HG03521 (cell line): ENCODE data around the gene DDC.
A peak's percentile ranks its signal among the peaks of the same experiment; 100 is the strongest.

Experiments
- ATAC-seq: cut with Tn5 transposase; IDR thresholded peaks from one replicate; pipeline ENCODE4 v1.9.1; 2021; ENCODE audit warnings: mild to moderate bottlenecking, moderate library complexity; ENCODE audit not compliant: unreplicated experiment

Gene DDC, protein sequence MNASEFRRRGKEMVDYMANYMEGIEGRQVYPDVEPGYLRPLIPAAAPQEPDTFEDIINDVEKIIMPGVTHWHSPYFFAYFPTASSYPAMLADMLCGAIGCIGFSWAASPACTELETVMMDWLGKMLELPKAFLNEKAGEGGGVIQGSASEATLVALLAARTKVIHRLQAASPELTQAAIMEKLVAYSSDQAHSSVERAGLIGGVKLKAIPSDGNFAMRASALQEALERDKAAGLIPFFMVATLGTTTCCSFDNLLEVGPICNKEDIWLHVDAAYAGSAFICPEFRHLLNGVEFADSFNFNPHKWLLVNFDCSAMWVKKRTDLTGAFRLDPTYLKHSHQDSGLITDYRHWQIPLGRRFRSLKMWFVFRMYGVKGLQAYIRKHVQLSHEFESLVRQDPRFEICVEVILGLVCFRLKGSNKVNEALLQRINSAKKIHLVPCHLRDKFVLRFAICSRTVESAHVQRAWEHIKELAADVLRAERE

DNA sequence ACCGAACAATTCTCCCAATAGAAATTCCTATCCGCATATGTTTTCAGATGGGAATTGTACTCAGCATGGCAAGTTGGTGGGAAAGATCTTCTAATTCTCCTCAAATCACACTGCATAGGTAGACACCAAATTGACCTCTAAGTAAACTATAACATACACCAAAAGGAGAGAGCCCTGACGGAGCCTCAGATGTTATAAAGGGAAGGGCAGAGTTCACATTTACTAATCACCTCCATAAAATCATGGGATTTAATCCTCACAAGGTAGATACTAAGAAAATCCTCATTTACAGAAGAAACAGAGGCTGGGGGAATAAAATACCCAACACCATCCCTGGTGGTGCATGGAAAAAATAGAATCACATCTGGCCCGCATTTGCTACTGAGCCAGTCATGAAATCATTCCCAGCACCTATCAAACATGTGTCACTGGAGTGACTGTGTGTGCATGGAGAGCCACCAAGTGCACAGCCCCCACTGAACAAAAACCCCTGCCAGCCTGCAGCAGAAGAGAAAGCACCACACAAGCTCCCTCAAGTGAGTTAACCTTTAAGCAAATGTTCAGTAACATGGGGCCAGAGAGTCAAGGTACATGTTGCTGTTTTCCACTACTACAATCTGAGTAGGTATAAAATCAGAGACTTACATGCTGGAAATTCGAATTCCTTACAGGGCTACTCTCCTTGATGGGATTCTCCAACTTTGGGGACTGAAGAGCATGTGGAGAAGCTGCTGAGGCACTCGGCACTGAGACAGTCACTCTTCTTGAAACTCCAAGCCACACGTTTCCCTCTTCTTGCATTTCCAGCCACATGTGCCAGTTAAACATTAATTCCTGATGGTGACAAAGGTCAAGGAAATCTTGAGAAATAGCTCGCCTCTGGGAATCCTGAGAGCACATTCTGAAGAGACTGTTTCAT, at the start of gene DDC:
Gene DDC, minus strand, starts transcription at position 766 of the 919 bp plus-strand sequence. CDS start 21,320 bp downstream, outside the sequence.
- no peak for ATAC-seq

DNA sequence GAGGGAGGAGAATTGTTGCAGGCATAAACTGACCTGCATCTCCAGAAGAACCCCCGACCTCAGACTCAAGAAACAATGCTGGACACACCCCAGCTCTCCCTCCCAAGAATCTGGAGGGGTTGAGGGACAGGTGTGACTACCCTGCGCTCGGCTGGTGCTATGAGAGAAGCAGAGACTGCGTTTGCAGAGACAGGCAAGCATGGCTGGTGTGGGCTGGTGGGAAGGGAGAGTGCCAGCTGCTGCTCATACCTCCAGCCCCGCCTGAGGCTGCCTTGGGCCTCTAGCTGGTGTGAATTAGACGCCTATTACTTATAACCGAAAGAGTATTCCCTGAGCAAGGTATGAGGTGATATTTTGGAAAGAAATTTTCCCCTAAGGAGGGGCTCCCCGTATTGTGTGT, 48.3 kb upstream of the DDC start:
- no peak for ATAC-seq

DNA sequence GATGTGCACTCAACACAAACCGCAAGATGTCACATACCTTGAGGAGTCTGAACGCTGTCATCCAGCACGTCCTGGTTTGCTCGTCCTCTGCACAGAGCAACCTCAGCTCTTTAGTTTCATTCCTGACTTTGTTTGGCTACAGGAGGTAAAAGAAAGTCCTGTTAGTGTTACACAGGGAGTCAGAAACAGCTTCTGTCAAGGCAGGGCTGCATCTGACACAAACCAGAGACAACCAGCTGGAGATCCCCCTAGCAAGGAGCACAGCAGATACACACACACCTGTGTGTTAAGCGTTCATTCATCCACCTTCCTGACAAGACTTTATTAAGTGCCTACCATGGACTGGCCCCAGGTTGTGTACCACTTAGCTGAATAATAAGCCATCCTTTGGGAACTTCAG, 47.5 kb upstream of the DDC start:
- ATAC-seq: no peak

DNA sequence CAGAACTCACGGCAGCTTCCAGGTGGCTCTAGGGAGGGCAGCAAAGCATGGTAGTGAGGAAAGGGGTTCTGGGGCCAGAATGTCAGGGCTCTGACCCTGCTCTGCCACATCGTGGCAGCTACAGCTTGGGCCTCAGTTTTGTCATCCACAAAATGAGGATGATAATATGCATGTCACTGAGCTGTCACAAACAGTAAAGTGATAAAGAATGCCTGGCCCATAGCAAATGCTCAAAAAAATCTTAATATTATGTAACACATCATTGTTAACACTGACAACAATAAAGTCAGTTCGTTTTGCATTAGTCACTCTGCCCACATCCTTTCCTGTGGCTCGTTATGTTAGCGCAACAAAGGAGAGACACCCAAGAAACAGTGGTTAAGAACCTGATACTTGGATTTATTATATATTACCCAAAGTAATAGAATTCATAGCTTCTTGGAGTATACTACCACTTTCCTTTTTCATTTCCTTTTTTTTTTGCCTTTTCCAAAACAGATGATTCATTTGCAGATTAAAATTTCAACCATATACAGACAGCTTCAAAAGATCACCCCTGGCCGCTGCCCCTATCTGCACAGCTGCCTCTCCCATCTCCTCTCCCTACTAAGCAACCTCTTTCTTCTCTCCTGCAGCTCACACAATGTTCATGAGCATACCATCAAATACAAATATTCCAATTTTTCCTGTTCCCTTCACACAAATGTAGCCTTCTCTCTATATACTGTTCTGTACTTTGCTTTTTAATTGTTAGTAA, 45.5 kb upstream of the DDC start:
- ATAC-seq: peak; percentile 54

DNA sequence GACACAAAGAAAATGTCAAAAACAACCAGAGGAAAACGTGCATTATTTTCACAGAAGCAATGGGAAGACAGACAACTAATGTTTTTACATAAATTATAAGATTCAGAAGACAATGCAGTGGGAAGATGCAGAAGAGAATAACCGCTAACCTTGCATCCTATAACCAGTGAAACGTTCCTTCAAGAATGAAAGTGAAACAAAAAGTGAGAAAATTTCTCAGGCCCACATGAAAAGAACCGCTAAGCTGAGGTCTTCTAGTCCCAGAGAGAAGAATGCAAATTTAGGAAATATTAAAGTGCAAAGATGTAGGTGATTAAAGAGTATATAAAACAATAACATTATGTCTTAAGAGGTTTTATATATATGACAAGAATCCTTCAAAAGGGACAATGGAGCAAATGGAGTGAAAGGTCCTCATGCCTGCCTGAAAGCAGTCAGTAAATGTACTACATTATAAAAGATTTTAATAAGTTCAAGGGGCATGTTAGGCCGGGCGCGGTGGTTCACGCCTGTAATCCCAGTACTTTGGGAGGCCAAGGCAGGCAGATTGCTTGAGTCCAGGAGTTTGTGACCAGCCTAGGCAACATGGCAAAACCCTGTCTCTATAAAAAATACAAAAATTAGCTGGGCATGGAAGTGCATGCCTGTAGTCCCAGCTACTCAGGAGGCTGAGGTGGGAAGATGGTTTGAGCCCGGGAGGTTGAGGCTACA, 43.1 kb upstream of the DDC start:
- no peak for ATAC-seq

DNA sequence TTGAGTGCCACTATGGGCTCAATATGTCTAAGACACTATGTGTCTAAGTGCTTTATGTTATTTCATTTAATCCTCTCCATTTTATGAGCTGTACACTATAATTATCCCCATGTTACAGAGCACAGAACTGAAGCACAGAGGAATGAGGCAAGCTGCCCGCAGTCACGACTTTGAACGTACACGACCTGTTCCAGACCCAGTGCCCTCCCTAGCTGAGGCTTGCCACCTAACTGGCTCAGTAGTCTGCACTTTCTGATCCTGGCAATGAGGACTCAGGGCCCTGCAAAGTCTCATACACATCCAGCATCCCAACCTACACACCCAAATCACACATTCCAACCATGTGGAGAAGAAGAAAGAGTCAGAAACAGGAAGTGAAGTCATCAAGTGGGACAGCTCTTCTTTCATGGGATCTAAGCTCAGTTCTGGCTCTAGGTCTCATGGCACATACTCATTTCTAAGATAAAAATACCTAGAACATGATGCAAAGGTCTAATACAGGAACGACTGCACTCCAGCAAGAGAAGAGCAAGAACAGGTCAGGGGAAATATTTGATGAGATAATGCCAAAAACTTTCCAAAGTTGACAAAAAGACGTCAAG, 42.4 kb upstream of the DDC start:
- no peak for ATAC-seq

DNA sequence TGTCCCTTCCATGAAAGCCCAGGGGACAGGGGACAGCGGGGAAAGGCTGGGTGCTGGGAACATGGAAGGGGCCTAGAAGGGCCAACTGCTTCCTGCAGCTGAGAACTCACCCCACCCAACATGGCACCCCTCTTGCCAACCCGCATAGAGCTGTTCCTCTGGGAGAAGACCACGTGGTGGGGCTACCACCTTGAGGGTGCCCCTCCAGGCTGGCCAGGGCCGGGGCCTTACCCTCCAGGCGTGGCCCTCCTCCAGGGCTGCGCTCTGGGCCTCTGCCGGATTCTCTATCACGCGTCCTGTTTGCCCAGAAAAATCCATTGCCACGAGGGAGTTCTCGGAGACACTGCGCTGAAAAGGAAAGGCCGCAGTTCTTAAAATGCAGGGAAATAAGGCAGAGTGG, 39.9 kb upstream of the DDC start:
- ATAC-seq: no peak

DNA sequence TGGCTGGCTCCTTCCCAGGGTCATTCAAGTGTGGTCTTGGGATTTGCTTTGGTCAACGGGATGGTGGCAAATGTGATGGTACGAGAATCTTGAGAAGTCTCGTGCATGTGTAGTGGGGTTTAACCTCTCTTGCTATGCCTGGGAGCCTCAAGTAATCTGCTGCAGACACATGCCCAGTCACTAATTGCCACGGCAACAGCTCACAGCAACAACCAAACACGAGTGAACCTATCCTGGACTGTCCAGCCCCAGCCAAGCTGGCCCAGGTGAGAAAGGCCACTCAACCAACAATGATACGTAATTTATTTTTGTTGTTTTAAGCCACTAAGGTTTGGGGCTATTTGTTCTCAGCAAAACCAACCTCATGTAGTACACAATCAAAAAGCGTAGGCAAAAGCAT, 38.1 kb upstream of the DDC start:
- ATAC-seq: no peak

DNA sequence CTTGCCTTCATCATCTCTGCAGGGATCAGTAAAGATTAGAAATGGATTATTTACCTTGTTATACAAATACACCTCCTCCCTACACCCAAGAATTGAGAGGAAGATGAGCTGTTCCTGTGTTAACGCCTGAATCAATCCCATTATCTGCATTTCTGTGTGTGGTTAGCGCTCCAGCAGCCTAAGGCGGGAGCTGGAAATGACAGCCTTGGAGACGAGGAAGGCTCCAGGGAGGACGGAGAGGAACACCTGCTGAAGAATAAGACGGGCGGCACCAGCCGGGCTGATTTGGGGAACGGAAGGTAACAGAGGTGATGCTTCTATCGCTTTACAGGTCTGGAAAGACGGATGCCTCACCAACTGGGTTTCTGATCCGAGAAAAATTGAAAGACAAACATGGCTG, 34.2 kb upstream of the DDC start:
- no peak for ATAC-seq

DNA sequence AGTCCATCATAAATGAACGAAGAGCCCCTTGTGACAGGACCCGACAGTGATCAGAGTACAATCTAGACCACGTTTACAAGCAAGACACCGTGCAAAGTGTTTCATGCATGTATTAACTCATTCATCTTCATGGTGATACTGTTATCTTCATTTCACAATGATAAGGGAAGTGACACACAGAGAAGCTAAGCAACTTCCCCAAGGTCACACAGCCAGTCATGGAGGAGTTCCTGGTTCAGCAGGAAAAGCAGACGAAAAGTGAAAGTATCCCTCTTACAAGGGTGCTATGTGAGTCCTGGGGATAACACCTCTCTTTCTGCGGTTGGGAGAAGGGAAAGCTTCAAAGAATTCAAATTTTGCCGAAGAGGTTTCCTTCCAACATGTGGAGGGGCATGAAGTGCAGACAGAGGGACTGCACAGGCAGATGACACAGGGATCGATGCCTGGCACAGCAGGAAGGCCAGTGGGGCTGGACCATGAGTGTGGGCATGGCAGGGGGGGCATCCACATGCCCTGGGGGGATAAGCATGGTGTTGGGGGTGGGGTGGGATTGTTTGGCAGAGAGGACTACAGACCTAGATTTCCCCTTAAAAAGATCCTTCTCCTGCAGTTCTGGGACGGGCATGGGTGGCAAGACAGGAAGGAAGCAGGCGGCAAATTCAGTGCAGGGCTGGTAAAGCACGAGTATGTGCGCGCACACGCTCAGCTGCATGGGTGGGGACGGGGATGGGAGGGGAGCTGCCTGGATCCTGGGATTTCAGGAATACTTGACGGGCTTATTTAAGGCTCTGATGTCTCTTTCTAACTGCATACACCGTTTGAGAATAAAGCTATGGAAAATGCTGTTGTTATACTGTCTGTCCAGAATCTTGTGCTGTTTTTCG, 33.5 kb upstream of the DDC start:
- ATAC-seq: no peak

DNA sequence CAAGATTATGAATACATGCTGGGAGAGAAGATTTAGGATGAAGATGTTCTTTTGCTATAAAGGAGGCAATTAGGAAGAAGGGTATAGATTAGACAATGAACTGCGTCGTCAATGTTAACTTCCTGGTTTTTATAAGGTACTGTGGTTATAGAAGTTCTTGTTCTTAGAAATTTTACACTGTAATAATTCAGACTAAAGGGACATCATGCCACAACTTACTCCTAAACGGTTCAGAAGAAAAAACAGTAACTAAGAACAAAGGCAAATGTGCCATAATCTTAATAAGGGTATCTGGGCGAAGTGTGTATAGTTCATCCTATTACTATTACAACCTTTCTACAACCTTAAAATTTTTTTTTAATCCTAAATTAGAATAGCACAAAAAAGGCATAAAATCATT, 31.3 kb upstream of the DDC start:
- no peak for ATAC-seq

DNA sequence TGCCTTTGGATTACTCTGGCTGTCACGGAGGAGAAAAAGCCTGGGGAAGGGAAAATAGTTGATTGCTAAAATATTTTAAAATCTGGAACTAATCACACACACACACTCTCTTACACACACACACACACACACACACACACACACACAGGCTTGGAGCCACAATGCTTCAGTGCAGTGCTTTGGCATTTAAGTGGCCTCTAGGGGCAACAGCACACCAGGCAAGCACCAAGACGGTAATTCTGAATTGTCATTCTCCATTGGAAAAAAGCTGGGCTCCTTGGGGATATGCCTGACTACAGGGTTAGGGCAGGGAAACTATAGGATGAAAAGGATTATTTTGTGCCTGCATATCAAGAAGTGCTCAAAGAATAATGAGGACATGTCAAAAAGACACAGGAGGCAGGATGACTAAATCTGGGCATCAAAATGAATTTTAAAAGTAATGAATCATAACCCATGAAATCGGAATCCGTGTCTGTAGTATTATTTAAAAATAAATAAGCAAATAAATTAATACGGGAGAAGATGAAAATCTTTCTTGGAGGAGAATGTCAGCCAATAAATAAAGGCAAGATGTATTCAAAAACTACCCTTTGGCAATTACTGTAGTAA, 30.4 kb upstream of the DDC start:
- ATAC-seq: no peak

DNA sequence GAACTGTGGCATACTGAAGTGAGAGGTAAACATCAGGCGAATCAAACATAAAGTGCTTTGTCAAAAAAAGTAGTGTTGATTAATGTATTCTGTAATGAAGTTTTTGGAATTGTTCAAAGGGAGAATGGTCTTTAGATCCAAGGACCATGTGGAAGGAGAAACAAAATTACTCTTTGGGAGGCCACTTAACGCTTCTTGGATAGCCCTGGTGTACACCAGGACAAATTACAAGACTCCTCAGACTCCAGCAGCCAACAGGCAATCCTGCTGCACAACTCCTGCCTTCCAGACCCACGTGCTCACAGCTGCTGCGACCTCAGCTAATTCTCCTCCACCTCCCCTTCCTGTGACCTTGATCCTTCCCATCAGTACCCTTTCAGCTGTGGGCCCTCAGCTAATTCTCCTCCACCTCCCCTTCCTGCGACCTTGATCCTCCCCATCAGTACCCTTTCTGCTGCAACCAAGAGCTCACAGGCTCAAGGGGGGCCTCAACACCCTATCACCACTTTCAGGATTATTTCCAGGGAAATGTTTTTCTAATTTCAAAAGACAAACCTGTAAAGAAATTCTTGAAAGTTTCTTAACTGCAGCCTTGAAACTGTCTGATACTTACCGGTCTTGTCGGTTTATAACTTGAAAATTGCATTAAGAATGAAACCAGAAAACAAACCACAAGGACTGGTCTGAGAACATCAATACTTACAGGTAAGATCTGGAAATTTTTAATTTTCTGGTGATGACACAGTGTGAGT, 29.7 kb upstream of the DDC start:
- ATAC-seq: no peak

DNA sequence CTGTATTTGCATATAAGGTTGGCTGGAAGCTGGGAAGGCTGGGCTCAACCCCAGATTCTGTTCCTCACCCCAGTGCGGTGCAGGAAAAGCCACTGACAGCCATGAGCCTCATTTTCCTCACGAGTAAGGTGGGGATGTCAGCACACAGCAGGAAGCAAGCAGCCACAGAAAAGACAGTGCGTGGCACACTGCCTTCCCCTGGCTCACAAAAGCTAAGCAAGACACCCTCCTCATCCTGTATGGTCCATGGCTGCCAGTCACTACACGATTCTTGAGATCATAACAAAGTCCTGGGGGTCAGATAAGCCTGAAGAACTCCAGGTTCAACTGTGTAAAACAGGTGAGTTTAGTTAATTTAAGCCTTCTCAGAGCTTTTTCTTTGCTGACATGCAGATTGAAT, 28.9 kb upstream of the DDC start:
- no peak for ATAC-seq

DNA sequence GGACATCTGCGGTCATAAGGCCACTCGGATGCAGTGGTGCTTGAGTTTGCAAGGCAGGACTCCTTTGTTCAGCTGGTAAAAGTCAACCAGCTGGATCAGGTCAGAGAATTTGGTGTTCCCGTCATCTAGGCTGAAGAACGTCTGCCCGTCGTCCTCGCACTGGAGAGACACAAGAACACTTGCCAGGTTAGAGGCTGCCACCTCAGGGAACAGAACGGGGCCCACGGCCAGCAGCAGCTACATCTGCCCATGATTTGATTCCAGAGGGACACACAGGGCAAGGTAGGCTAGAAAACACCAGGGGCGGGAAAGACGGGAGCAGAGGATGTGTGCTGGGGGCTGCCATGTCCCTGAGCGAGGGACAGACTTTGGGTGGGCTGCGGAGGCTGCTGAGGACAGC, 27.7 kb upstream of the DDC start:
- ATAC-seq: no peak

DNA sequence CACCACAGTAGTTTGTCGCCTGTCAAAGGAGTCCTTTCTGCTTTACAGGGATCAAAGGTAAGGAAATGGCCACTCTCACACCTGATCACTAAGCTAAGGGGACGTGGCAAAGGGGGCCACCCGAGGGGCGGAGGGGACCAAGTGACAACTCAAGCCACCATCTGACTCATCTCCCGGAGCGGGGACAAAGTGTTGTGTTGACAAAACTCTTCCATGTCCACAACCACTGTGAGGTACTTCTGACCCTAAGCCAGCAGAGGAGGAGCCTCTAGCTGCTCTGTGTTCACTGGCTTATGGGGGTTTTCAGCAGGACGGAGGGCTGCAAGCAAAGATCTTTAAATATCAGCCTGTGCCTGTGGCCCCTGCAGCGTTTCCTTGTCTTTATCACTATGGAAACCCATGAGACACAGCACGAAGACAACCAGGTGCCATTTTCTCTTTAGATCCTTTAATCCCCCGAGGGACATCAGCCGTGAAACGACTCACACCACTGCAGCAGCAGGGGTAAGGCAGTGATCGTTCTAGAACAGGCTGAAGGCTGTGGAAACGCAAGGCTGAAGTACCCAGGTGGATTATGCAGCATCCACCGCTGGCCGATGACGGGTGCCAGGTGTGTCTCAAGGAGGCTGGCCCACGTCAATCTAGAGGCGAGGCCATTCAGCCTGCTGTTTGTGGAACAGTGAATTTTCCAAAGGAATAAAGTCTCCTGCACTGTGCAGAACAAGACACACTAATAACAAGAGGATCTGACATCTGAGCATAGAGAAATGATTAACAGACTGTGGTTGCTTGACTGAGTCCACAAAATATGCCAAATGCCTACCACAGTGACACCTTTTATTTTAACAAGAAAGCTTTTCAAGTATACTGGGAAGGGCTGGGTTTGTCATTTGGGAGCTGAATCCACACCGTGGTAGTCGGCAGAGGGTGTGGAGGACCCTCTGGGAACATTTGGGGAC, 26.6 kb upstream of the DDC start:
- peak; percentile 45 for ATAC-seq

DNA sequence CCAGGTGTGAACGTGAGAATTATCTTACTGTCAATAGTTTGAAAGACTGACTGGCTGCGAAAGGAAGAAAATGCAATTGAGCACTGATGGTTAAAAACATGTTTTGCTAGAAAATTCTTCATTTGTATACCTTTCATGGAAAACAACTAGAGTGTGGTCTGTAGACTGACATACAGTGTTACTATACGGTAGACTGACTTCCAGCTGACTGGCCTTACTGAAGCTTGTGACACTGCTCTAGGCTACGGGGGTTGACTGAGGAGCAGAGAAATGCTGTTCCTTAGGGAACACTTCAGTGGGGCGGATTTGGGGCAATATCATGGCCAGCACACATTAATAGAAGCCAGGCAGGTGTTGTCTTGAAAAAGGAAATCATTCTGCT, 25.9 kb upstream of the DDC start:
- no peak for ATAC-seq
